Upper lobe of left lung (tissue), 6 donors: ENCODE data around the gene ENG. TPM values are rescaled to one million over a fixed set of nuclear protein-coding genes. Genes with fewer than 3 reads are reported as not detected.

ENCODE experiments used
- ATAC-seq, 2 donors: fragments of 200-7000 bp; cut with Tn5 transposase; one replicate each; pipeline ENCODE4 v1.9.1; 2022; ENCODE audit warnings: mild to moderate bottlenecking in 2 of 2, moderate library complexity in 2 of 2; ENCODE audit not compliant: low FRiP score in 2 of 2
- DNase-seq, 2 donors: peaks; one replicate each; pipeline ENCODE4 v3.0.0-alpha.2; 2019 to 2020
- H3K27ac ChIP-seq, 4 donors: fragments of 200-600 bp; sonication (generic); one replicate each; pipeline ENCODE4 v1.5.1; 2016 to 2019
- H3K27me3 ChIP-seq, 4 donors: fragments of 200-600 bp; sonication (generic); one replicate each; pipeline ENCODE4 v1.5.1; 2017 to 2019
- H3K36me3 ChIP-seq, 4 donors: fragments of 200-600 bp; sonication (generic); one replicate each; pipeline ENCODE4 v1.5.1; 2016 to 2019
- H3K4me1 ChIP-seq, 4 donors: fragments of 200-600 bp; sonication (generic); one replicate each; pipeline ENCODE4 v1.5.1; 2018 to 2019
- H3K4me3 ChIP-seq, 4 donors: fragments of 200-600 bp; sonication (generic); one replicate each; pipeline ENCODE4 v1.5.1; 2017 to 2019; ENCODE audit warnings: mild to moderate bottlenecking in 2 of 4, moderate library complexity in 1 of 4
- H3K9me3 ChIP-seq, 4 donors: fragments of 200-600 bp; sonication (generic); one replicate each; pipeline ENCODE4 v1.5.1; 2018 to 2019
- EP300 ChIP-seq, 4 donors: sonication (generic); formaldehyde crosslinking; IDR thresholded peaks; one replicate each; pipeline ENCODE4 v1.5.1; 2017; ENCODE audit warnings: antibody characterized with exemption in 4 of 4, control low read depth in 2 of 4
- POLR2A ChIP-seq, 4 donors: fragments of 450-650 bp; IDR thresholded peaks; one replicate each; pipeline ENCODE4 v1.5.1; 2016 to 2017; ENCODE audit warnings: antibody characterized with exemption in 4 of 4, mild to moderate bottlenecking in 2 of 4
- POLR2AphosphoS5 ChIP-seq, 2 donors: sonication (generic); formaldehyde crosslinking; IDR thresholded peaks; one replicate each; pipeline ENCODE4 v1.5.1; 2017; ENCODE audit warnings: antibody characterized with exemption in 2 of 2
- WGBS, 2 donors: methylation state at CpG; one replicate each; pipeline ENCODE4 v1.1.5; 2017 to 2018; 5-methylcytosine and 5-hydroxymethylcytosine counted together
- total RNA-seq, 6 donors: library from RNA; depleted of rRNA in 4 of 6; stranded (reverse); fragments of >200 nt in 4 of 6; gene quantifications; one replicate each; pipeline versions ENCODE4 v1.1.0 to v1.2.1, GENCODE V29; 2016 to 2021
- TF ChIP-seq, protein P1 (sequence below), 6 experiments: fragments of 450-650 bp in 4 of 6; fragments of 200-600 bp in 2 of 6; sonication (generic) in 2 of 6; IDR thresholded peaks; one replicate each; pipeline ENCODE4 v1.5.1; 2016 to 2019; ENCODE audit warnings: antibody characterized with exemption in 6 of 6
- donor health status: DM: no; HTN: no; CAD: no; lungs with moderate emphysema.
- donor health status: DM: no; HTN: yes; CAD: no; lungs with severe emphysema.

Gene ENG
- total RNA-seq, 6 donors from 2014 or later, result 45.7 to 378 (median 178) TPM

DNA sequence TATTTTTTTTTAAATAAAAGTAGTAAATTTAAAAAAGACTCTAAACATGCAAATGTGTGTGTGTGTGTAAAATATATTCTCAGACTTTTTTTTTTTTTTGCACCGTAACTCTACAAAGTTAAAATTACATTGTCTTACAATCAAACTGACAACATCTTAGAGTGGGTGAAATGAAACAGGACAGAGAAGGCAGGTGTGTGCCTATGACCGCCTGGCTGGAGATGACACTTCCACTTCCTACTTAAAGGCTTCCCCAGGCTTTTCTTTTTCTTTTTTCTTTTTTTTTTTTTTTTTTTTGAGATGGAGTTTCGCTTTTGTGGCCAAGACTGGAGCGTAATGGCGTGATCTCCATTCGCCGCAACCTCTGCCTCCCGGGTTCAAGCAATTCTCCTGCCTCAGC is 25.7 kb upstream of the ENG start:
- H3K4me3 ChIP-seq, result no peak overlapping the region
- no peaks in the 10 kb centered on the region for H3K27me3 ChIP-seq
- H3K9me3 ChIP-seq, result no peaks in the 10 kb centered on the region
- DNase-seq, result no peak
- H3K36me3 ChIP-seq, result peaks cover 0 to 5% (median 4%) of the 10 kb centered on the region in 4 donors
- 71 to 72% methylated on average over 8 of the region's 8 CpGs for WGBS, 2 donors
- TF ChIP-seq, protein P1, sequence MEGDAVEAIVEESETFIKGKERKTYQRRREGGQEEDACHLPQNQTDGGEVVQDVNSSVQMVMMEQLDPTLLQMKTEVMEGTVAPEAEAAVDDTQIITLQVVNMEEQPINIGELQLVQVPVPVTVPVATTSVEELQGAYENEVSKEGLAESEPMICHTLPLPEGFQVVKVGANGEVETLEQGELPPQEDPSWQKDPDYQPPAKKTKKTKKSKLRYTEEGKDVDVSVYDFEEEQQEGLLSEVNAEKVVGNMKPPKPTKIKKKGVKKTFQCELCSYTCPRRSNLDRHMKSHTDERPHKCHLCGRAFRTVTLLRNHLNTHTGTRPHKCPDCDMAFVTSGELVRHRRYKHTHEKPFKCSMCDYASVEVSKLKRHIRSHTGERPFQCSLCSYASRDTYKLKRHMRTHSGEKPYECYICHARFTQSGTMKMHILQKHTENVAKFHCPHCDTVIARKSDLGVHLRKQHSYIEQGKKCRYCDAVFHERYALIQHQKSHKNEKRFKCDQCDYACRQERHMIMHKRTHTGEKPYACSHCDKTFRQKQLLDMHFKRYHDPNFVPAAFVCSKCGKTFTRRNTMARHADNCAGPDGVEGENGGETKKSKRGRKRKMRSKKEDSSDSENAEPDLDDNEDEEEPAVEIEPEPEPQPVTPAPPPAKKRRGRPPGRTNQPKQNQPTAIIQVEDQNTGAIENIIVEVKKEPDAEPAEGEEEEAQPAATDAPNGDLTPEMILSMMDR (IDR thresholded peaks at IDR 0.05), result no peak
- TF ChIP-seq POLR2AphosphoS5 (IDR thresholded peaks at IDR 0.05) (no peak), EP300 (IDR thresholded peaks at IDR 0.05) (no peak), POLR2A (IDR thresholded peaks at IDR 0.05) (no peak)
- H3K27ac ChIP-seq, result no peak overlapping the region
- H3K4me1 ChIP-seq, result peaks cover 33 to 48% (median 46%) of the 10 kb centered on the region in 4 donors
- ATAC-seq, result no peak

DNA sequence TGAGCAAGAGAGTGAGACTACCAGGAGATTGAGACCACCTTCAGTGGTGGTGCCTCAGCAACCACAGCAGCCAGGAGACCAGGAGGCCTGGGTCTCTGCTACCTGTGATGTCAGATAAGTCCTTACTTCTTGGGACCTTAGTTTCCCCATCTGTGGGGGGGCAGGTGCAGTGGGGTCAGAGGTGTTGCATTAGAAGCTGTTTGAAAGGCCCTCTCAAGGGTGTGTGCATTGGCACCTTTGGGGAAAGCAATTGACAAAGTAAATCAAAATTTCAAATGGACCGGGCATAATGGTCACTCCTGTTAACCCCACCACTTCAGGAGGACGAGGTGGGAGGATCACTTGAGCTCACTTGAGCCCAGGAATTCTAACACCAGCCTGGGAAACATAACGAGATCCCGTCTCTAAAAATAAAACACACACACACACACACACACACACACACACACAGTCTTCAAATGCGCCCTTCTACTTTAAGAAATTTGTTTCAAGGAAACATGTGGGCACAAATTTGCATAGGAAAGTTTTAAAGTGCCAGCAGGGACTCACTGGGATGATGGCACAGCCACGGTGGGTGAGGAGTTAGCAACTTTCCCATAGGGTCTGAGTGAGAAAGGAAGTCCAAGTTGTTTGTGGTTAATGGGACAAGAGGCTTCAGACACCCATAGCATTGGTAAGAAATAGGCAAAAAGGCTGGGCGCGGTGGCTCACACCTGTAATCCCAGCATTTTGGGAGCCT is 24.4 kb upstream of the ENG start:
- no peak for ATAC-seq
- TF ChIP-seq POLR2AphosphoS5 (IDR thresholded peaks at IDR 0.05), result no peak
- TF ChIP-seq POLR2A (IDR thresholded peaks at IDR 0.05), result no peak
- TF ChIP-seq, protein P1 (IDR thresholded peaks at IDR 0.05), result no peak
- TF ChIP-seq EP300 (IDR thresholded peaks at IDR 0.05), result no peak
- DNase-seq, result peak in 1 of 2 donors; percentile 38
- Histone ChIP-seq H3K27me3 (no peaks in the 10 kb centered on the region), H3K4me1 (peaks cover 40 to 52% (median 49%) of the 10 kb centered on the region in 4 donors), H3K9me3 (no peaks in the 10 kb centered on the region), H3K36me3 (no peaks in the 10 kb centered on the region), H3K27ac (peak overlapping the region in 3 of 4 donors; percentile 80 to 88 (median 85)), H3K4me3 (no peak overlapping the region)
- WGBS, 2 donors, result 55 to 70% methylated on average over 7 to 8 of the region's 8 CpGs

DNA sequence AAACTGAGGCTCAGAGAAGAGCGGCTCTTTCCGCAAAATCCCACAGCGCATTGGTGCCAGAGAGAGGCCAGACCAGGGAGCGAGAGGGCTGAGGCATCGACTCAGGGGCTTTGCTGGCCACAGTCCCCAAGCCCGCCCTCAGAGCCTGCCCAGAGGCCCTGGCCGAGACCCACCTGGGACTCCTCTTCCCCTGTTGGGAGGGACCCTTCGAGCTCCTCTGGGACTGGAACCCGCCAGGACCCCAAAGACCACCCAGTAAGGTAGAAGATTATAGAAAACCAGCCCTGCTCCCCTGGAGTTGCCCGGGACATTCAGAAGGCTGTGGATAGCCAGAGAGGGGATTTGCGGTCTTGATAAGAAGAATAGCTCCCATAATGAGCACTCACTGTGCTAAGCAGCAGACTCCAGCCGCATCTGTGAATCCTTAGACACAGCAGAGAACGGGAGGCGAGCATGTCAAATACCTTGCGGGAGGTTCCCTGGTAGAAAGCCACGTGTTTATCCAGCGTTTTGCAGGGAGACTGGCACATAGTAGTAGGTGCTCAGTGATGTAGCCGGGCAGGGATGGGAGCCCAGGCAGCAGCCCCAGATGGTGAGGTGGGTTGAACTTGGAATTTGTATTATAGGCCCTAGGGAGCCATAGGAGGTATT is 23.7 kb upstream of the ENG start:
- WGBS, 2 donors, result 36 to 39% methylated on average over 3 to 18 of the region's 18 CpGs
- Histone ChIP-seq H3K9me3 (no peaks in the 10 kb centered on the region), H3K27ac (peak overlapping the region; percentile 73 to 88 (median 82)), H3K27me3 (no peaks in the 10 kb centered on the region), H3K36me3 (peaks cover 0 to 3% (median under 1%) of the 10 kb centered on the region in 4 donors), H3K4me1 (peaks cover 45 to 58% (median 55%) of the 10 kb centered on the region in 4 donors), H3K4me3 (peak overlapping the region; percentile 38 to 71 (median 62))
- TF ChIP-seq, protein P1 (IDR thresholded peaks at IDR 0.05), result no peak
- TF ChIP-seq POLR2A (IDR thresholded peaks at IDR 0.05), result no peak
- TF ChIP-seq EP300 (IDR thresholded peaks at IDR 0.05), result no peak
- TF ChIP-seq POLR2AphosphoS5 (IDR thresholded peaks at IDR 0.05), result no peak
- ATAC-seq, result no peak
- peak in 1 of 2 donors; percentile 54 for DNase-seq

DNA sequence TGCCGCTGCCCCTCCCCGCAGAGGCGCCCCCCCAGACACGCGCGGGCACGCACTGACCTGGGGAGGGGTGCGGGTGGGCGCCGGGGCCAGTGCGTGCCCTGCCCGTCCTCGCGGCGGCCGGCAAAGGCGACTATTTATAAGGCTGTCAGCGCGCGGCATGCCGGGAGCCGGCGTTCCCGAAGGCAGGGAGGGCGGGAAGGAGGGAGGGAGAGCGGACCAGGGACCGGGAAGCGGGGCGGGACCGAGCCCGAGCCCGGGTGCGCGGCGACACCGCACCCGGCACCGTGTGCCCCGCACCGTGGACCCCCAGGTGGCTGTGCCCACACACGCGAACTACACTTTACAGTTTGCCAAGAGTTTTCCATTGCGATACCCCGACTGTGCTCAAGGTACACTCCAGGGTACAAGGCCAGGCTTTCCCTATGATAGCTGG is 23.1 kb upstream of the ENG start, which contains the start of gene AK1:
AK1 (minus strand) TSS at position 110 of the 433 bp plus-strand sequence. CDS start 3,058 bp downstream, outside the sequence.
- no peak for TF ChIP-seq EP300 (IDR thresholded peaks at IDR 0.05)
- peak; percentile 33 to 93 for TF ChIP-seq POLR2AphosphoS5 (IDR thresholded peaks at IDR 0.05)
- TF ChIP-seq POLR2A (IDR thresholded peaks at IDR 0.05), result peak in 2 of 4 donors; percentile 55 to 88
- TF ChIP-seq, protein P1 (IDR thresholded peaks at IDR 0.05), result no peak
- H3K4me3 ChIP-seq, result peak within 1 kb of the TSS; percentile 38 to 71 (median 62)
- H3K4me1 ChIP-seq, result peaks cover 45 to 56% (median 53%) of the 10 kb centered on the region in 4 donors
- H3K27me3 ChIP-seq, result no peaks in the 10 kb centered on the region
- peak within 1 kb of the TSS; percentile 73 to 88 (median 82) for H3K27ac ChIP-seq
- no peaks in the 10 kb centered on the region for H3K9me3 ChIP-seq
- 1 to 38% methylated on average over 3 to 39 of the region's 44 CpGs for WGBS, 2 donors
- DNase-seq (peak; percentile 79 to 95), ATAC-seq (peak; percentile 52 to 85)
- H3K36me3 ChIP-seq, result peaks cover 0 to 8% (median 5%) of the 10 kb centered on the region in 4 donors
